HEK293 (cell line): ENCODE data around the gene EFHD1.

Experiments
- ATF2 ChIP-seq: fragments of 450-650 bp; formaldehyde crosslinking; IDR thresholded peaks from 2 replicates; pipeline ENCODE4 v1.5.1; 2016; ENCODE audit warnings: missing biosample characterization, missing genetic modification characterization, low read depth
- PRDM10 ChIP-seq: fragments of 450-650 bp; formaldehyde crosslinking; IDR thresholded peaks from 2 replicates; pipeline ENCODE4 v1.5.1; 2016; ENCODE audit warnings: missing biosample characterization, missing genetic modification characterization
- ZBTB1 ChIP-seq: fragments of 450-650 bp; formaldehyde crosslinking; IDR thresholded peaks from 2 replicates; pipeline ENCODE4 v1.5.1; 2016; ENCODE audit warnings: missing biosample characterization, missing genetic modification characterization
- ZBTB48 ChIP-seq: fragments of 450-650 bp; formaldehyde crosslinking; IDR thresholded peaks from 2 replicates; pipeline ENCODE4 v1.5.1; 2016; ENCODE audit warnings: missing biosample characterization, missing genetic modification characterization
- ZFHX2 ChIP-seq: fragments of 450-650 bp; formaldehyde crosslinking; conservative IDR thresholded peaks from 2 replicates; pipeline ENCODE4 v1.5.1; 2016; ENCODE audit warnings: missing biosample characterization, missing genetic modification characterization
- ZFP3 ChIP-seq: fragments of 450-650 bp; formaldehyde crosslinking; IDR thresholded peaks from 2 replicates; pipeline ENCODE4 v1.5.1; 2016; ENCODE audit warnings: low read depth, missing biosample characterization, missing genetic modification characterization
- ZNF10 ChIP-seq: fragments of 450-650 bp; formaldehyde crosslinking; IDR thresholded peaks from 2 replicates; pipeline ENCODE4 v1.5.1; 2017; ENCODE audit warnings: missing biosample characterization, missing genetic modification characterization
- ZNF175 ChIP-seq: fragments of 450-650 bp; formaldehyde crosslinking; IDR thresholded peaks from 2 replicates; pipeline ENCODE4 v1.5.1; 2016; ENCODE audit warnings: missing biosample characterization, missing genetic modification characterization
- ZNF2 ChIP-seq: fragments of 450-650 bp; formaldehyde crosslinking; IDR thresholded peaks from 2 replicates; pipeline ENCODE4 v1.5.1; 2016; ENCODE audit warnings: missing biosample characterization, missing genetic modification characterization
- ZNF202 ChIP-seq: fragments of 450-650 bp; formaldehyde crosslinking; IDR thresholded peaks from 2 replicates; pipeline ENCODE4 v1.5.1; 2016; ENCODE audit warnings: missing biosample characterization, missing genetic modification characterization, borderline replicate concordance
- ZNF221 ChIP-seq: fragments of 450-650 bp; formaldehyde crosslinking; IDR thresholded peaks from 2 replicates; pipeline ENCODE4 v1.5.1; 2017; ENCODE audit warnings: missing biosample characterization, missing genetic modification characterization, borderline replicate concordance
- ZNF341 ChIP-seq: fragments of 450-650 bp; formaldehyde crosslinking; IDR thresholded peaks from 2 replicates; pipeline ENCODE4; 2016; ENCODE audit warnings: low read depth, missing biosample characterization, missing genetic modification characterization
- ZNF626 ChIP-seq: fragments of 450-650 bp; sonication (Bioruptor Pico); formaldehyde crosslinking; IDR thresholded peaks from 2 replicates; pipeline ENCODE4 v1.5.1; 2018; ENCODE audit warnings: missing biosample characterization, missing genetic modification characterization, inconsistent platforms
- ZNF645 ChIP-seq: fragments of 450-650 bp; formaldehyde crosslinking; IDR thresholded peaks from 2 replicates; pipeline ENCODE4; 2016; ENCODE audit warnings: missing biosample characterization, missing genetic modification characterization
- ZNF658 ChIP-seq: fragments of 450-650 bp; formaldehyde crosslinking; IDR thresholded peaks from 2 replicates; pipeline ENCODE4; 2016; ENCODE audit warnings: missing biosample characterization, missing genetic modification characterization
- ZNF76 ChIP-seq: fragments of 450-650 bp; formaldehyde crosslinking; IDR thresholded peaks from 2 replicates; pipeline ENCODE4; 2016; ENCODE audit warnings: low read depth, missing biosample characterization, missing genetic modification characterization, borderline replicate concordance
- TF ChIP-seq, protein P1 (sequence below): fragments of 450-650 bp; formaldehyde crosslinking; IDR thresholded peaks from 2 replicates; pipeline ENCODE4 v1.5.1; 2017; ENCODE audit warnings: missing biosample characterization, missing genetic modification characterization
- TF ChIP-seq, protein P2 (sequence below): fragments of 450-650 bp; formaldehyde crosslinking; IDR thresholded peaks from 2 replicates; pipeline ENCODE4 v1.5.1; 2016; ENCODE audit warnings: missing biosample characterization, missing genetic modification characterization
- TF ChIP-seq, protein P3 (sequence below): fragments of 450-650 bp; formaldehyde crosslinking; IDR thresholded peaks from 2 replicates; pipeline ENCODE4 v1.5.1; 2016; ENCODE audit warnings: missing biosample characterization, missing genetic modification characterization
- TF ChIP-seq, protein P4 (sequence below): fragments of 450-650 bp; IDR thresholded peaks from 2 replicates; pipeline ENCODE4 v1.5.1; 2018; ENCODE audit warnings: missing biosample characterization, missing genetic modification characterization
- TF ChIP-seq, protein P5 (sequence below): fragments of 450-650 bp; formaldehyde crosslinking; IDR thresholded peaks from 2 replicates; pipeline ENCODE4 v1.5.1; 2016; ENCODE audit warnings: missing biosample characterization, missing genetic modification characterization

EFHD1 gene

DNA sequence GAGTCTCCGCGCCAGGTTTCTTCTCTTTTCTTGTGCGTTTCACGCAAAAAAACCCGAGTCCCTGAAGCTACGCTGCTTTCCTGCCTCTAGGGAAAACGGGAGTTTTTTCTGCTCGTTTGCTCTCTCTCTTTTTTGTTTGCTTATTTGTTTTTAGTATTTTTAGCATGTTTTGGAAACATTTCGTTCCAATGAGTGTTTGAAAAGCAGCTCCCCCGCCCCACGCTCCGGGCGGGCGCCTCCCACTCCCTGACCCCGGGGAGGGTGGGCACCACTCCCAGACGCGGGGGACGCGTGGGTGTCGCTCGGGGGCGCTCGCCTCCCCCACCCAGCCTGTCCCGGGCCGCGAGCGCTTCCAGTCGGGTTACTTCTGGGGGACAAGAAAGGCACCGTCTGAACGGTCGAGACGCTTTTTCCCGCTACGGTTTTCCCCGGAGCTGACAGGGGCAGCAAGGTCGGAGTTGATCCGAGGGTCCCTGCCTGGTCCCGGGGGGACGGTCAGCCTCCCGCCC is 446 bp upstream of the EFHD1 start (continued):
- TF ChIP-seq, protein P1, sequence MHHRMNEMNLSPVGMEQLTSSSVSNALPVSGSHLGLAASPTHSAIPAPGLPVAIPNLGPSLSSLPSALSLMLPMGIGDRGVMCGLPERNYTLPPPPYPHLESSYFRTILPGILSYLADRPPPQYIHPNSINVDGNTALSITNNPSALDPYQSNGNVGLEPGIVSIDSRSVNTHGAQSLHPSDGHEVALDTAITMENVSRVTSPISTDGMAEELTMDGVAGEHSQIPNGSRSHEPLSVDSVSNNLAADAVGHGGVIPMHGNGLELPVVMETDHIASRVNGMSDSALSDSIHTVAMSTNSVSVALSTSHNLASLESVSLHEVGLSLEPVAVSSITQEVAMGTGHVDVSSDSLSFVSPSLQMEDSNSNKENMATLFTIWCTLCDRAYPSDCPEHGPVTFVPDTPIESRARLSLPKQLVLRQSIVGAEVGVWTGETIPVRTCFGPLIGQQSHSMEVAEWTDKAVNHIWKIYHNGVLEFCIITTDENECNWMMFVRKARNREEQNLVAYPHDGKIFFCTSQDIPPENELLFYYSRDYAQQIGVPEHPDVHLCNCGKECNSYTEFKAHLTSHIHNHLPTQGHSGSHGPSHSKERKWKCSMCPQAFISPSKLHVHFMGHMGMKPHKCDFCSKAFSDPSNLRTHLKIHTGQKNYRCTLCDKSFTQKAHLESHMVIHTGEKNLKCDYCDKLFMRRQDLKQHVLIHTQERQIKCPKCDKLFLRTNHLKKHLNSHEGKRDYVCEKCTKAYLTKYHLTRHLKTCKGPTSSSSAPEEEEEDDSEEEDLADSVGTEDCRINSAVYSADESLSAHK (tag by site-specific recombination): no peak
- TF ChIP-seq PRDM10 (peak; percentile 87), ZNF341 (tag by site-specific recombination) (peak; percentile 39; the same call in 1 of the 2 replicates), ZNF221 (no peak), ZNF645 (tag by site-specific recombination) (no peak), ZNF626 (tag by site-specific recombination) (no peak), ATF2 (tag by site-specific recombination) (no peak), ZBTB48 (tag by site-specific recombination) (peak; percentile 87; the same call in 1 of the 2 replicates), ZFHX2 (tag by site-specific recombination) (peak; percentile 98), ZNF202 (tag by site-specific recombination) (no peak), ZNF2 (0 out of 2 replicates have a peak, but pooled peaks have one; percentile 17), ZNF10 (tag by site-specific recombination) (no peak), ZNF175 (tag by site-specific recombination) (no peak), ZBTB1 (tag by site-specific recombination) (no peak), ZNF76 (tag by site-specific recombination) (no peak), ZNF658 (tag by site-specific recombination) (no peak), ZFP3 (no peak)
- TF ChIP-seq, protein P2, sequence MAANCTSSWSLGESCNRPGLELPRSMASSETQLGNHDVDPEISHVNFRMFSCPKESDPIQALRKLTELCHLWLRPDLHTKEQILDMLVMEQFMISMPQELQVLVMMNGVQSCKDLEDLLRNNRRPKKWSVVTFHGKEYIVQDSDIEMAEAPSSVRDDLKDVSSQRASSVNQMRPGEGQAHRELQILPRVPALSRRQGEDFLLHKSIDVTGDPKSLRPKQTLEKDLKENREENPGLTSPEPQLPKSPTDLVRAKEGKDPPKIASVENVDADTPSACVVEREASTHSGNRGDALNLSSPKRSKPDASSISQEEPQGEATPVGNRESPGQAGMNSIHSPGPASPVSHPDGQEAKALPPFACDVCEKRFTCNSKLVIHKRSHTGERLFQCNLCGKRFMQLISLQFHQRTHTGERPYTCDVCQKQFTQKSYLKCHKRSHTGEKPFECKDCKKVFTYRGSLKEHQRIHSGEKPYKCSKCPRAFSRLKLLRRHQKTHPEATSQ (tag by site-specific recombination): no peak
- TF ChIP-seq, protein P3, sequence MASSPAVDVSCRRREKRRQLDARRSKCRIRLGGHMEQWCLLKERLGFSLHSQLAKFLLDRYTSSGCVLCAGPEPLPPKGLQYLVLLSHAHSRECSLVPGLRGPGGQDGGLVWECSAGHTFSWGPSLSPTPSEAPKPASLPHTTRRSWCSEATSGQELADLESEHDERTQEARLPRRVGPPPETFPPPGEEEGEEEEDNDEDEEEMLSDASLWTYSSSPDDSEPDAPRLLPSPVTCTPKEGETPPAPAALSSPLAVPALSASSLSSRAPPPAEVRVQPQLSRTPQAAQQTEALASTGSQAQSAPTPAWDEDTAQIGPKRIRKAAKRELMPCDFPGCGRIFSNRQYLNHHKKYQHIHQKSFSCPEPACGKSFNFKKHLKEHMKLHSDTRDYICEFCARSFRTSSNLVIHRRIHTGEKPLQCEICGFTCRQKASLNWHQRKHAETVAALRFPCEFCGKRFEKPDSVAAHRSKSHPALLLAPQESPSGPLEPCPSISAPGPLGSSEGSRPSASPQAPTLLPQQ (tag by site-specific recombination): 0 out of 2 replicates have a peak, but pooled peaks have one; percentile 11
- TF ChIP-seq, protein P4, sequence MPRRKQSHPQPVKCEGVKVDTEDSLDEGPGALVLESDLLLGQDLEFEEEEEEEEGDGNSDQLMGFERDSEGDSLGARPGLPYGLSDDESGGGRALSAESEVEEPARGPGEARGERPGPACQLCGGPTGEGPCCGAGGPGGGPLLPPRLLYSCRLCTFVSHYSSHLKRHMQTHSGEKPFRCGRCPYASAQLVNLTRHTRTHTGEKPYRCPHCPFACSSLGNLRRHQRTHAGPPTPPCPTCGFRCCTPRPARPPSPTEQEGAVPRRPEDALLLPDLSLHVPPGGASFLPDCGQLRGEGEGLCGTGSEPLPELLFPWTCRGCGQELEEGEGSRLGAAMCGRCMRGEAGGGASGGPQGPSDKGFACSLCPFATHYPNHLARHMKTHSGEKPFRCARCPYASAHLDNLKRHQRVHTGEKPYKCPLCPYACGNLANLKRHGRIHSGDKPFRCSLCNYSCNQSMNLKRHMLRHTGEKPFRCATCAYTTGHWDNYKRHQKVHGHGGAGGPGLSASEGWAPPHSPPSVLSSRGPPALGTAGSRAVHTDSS (tag by site-specific recombination): no peak
- TF ChIP-seq, protein P5, sequence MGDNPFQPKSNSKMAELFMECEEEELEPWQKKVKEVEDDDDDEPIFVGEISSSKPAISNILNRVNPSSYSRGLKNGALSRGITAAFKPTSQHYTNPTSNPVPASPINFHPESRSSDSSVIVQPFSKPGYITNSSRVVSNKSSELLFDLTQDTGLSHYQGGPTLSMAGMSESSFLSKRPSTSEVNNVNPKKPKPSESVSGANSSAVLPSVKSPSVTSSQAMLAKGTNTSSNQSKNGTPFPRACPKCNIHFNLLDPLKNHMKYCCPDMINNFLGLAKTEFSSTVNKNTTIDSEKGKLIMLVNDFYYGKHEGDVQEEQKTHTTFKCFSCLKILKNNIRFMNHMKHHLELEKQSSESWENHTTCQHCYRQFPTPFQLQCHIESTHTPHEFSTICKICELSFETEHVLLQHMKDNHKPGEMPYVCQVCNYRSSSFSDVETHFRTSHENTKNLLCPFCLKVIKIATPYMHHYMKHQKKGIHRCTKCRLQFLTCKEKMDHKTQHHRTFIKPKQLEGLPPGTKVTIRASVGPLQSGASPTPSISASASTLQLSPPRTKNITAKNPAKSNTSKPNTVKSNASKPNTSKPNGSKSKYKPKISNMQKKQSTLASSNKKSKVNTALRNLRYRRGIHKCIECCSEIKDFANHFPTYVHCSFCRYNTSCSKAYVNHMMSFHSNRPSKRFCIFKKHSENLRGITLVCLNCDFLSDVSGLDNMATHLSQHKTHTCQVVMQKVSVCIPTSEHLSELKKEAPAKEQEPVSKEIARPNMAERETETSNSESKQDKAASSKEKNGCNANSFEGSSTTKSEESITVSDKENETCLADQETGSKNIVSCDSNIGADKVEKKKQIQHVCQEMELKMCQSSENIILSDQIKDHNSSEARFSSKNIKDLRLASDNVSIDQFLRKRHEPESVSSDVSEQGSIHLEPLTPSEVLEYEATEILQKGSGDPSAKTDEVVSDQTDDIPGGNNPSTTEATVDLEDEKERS (tag by site-specific recombination): no peak
